Astrocyte (in vitro differentiated cells and primary cell): ENCODE measurements around the gene CFAP97D2. TPM values are rescaled to one million over a fixed set of nuclear protein-coding genes. Genes with fewer than 3 reads are reported as not detected.
"Not testable (repeated sequence)": the region's sequence is repeated elsewhere in the genome, so short reads cannot be mapped to it uniquely, and the experiment has no call there.

Experiments
- DNase-seq: peaks from one replicate; pipeline ENCODE4 v3.0.0-alpha.2; 2010; ENCODE audit warnings: low read depth
- FAIRE-seq: peaks from 2 replicates; lab custom pipeline; 2011; peaks lifted over from hg19 to GRCh38; lab: Jason Lieb, UNC
- H2AFZ ChIP-seq: 2 replicates; pipeline ENCODE4 v1.6.0; 2012; ENCODE audit warnings: low read depth, low read length, inconsistent platforms
- H3K27ac ChIP-seq: 2 replicates; pipeline ENCODE4 v1.5.1; 2011; ENCODE audit warnings: low read depth, low read length, inconsistent platforms
- H3K27me3 ChIP-seq: 2 replicates; pipeline ENCODE4 v1.6.0; 2011; ENCODE audit warnings: low read length, inconsistent platforms; ENCODE audit not compliant: insufficient read depth
- H3K36me3 ChIP-seq: 2 replicates; pipeline ENCODE4 v1.5.1; 2011; ENCODE audit warnings: low read length, inconsistent platforms; ENCODE audit not compliant: insufficient read depth
- H3K4me1 ChIP-seq: 2 replicates; pipeline ENCODE4 v1.5.1; 2011; ENCODE audit warnings: low read length, inconsistent platforms; ENCODE audit not compliant: insufficient read depth
- H3K4me2 ChIP-seq: 2 replicates; pipeline ENCODE4 v1.6.0; 2012; ENCODE audit warnings: low read length, inconsistent platforms
- H3K4me3 ChIP-seq: 2 replicates; pipeline ENCODE4 v1.5.1; 2011; ENCODE audit warnings: low read depth, mild to moderate bottlenecking, low read length, inconsistent platforms; ENCODE audit not compliant: insufficient read depth
- H3K79me2 ChIP-seq: 2 replicates; pipeline ENCODE4 v1.6.0; 2012; ENCODE audit warnings: mild to moderate bottlenecking, low read length, inconsistent platforms; ENCODE audit not compliant: insufficient read depth
- H3K9ac ChIP-seq: 2 replicates; pipeline ENCODE4 v1.6.0; 2012; ENCODE audit warnings: mild to moderate bottlenecking, low read length, inconsistent platforms
- H3K9me3 ChIP-seq: 2 replicates; pipeline ENCODE4 v1.5.1; 2012; ENCODE audit warnings: low read depth, mild to moderate bottlenecking, low read length, inconsistent platforms; ENCODE audit not compliant: insufficient read depth
- H4K20me1 ChIP-seq: 2 replicates; pipeline ENCODE4 v1.6.0; 2012; ENCODE audit warnings: low read length, inconsistent platforms; ENCODE audit not compliant: insufficient read depth
- H3K27ac Mint-ChIP-seq: one replicate; pipeline ENCODE4 v1.8.0; 2021; ENCODE audit warnings: mild to moderate bottlenecking, mixed read lengths; ENCODE audit not compliant: unreplicated experiment
- H3K27me3 Mint-ChIP-seq: one replicate; pipeline ENCODE4 v1.8.0; 2021; ENCODE audit warnings: low read depth, mixed read lengths; ENCODE audit not compliant: unreplicated experiment
- H3K36me3 Mint-ChIP-seq: one replicate; pipeline ENCODE4 v1.8.0; 2021; ENCODE audit warnings: low read depth, mixed read lengths; ENCODE audit not compliant: unreplicated experiment
- H3K4me1 Mint-ChIP-seq: one replicate; pipeline ENCODE4 v1.8.0; 2021; ENCODE audit warnings: low read depth, mixed read lengths; ENCODE audit not compliant: unreplicated experiment
- H3K4me3 Mint-ChIP-seq: one replicate; pipeline ENCODE4 v1.8.0; 2021; ENCODE audit warnings: mild to moderate bottlenecking, moderate library complexity, mixed read lengths; ENCODE audit not compliant: unreplicated experiment
- H3K9me3 Mint-ChIP-seq: one replicate; pipeline ENCODE4 v1.8.0; 2021; ENCODE audit warnings: mild to moderate bottlenecking, mixed read lengths; ENCODE audit not compliant: unreplicated experiment
- EZH2 ChIP-seq: IDR thresholded peaks from 2 replicates; pipeline ENCODE4 v1.6.1; 2012; ENCODE audit warnings: mild to moderate bottlenecking, low read length, inconsistent platforms; ENCODE audit not compliant: insufficient read depth
- total RNA-seq: library from RNA; stranded (reverse); gene quantifications from 2 replicates; pipeline ENCODE4 v1.2.1, GENCODE V29; 2021
- TF ChIP-seq, protein P1 (sequence below): IDR thresholded peaks from 2 replicates; pipeline ENCODE4 v1.5.1; 2011; ENCODE audit warnings: low read depth, mild to moderate bottlenecking, inconsistent platforms, low read length, moderate library complexity; ENCODE audit not compliant: insufficient read depth

Gene CFAP97D2
- total RNA-seq, 1 donor from 2014 or later: not detected

DNA sequence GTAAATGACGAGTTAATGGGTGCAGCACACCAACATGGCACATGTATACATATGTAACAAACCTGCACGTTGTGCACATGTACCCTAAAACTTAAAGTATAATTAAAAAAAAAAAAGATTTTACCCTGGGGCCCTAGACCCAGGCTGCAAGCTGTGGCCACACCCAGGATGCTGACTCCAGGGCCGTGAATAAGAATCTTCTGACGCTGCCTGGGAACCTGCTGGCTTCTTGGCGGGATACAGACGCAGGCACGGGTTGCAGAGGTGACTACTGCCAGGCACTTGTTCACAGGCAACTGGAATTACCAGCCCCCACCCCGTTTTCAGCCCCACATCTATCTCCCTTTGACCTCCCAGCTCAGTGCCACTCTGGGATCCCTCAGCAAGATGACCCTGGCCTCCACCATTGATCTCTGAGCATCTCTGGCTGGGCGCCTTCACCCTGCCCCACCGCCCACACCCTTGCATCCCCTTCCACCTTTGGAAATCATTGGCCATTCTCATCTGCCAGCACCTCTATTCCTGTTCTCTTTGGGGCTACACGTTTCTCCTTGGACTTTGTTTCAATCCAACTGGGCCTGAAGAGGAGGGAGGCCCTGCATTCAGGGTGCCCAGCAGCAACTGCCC is 21.1 kb upstream of the CFAP97D2 start:
- no peak for TF ChIP-seq EZH2
- no peaks in the 10 kb centered on the region for H3K4me1 ChIP-seq
- Mint-ChIP-seq H3K9me3 (peaks cover 5% of the 10 kb centered on the region), H3K36me3 (peaks cover 4% of the 10 kb centered on the region), H3K4me3 (no peak overlapping the region), H3K27me3 (peaks cover 30% of the 10 kb centered on the region), H3K27ac (no peak overlapping the region), H3K4me1 (peaks cover 5% of the 10 kb centered on the region)
- no peaks in the 10 kb centered on the region for H3K36me3 ChIP-seq
- no peaks in the 10 kb centered on the region for H3K27me3 ChIP-seq
- H2AFZ ChIP-seq: no peak overlapping the region
- no peak overlapping the region for H3K4me3 ChIP-seq
- no peak overlapping the region for H3K9ac ChIP-seq
- FAIRE-seq: no peak
- DNase-seq: no peak
- no peak overlapping the region for H3K27ac ChIP-seq
- H4K20me1 ChIP-seq: no peaks in the 10 kb centered on the region
- no peak overlapping the region for H3K4me2 ChIP-seq
- H3K9me3 ChIP-seq: no peaks in the 10 kb centered on the region
- no peaks in the 10 kb centered on the region for H3K79me2 ChIP-seq

- H3K4me1 Mint-ChIP-seq, H3K4me3 Mint-ChIP-seq, H3K27ac Mint-ChIP-seq, H3K79me2 ChIP-seq, DNase-seq, H3K9me3 Mint-ChIP-seq, H3K4me1 ChIP-seq, H3K27ac ChIP-seq, H3K4me3 ChIP-seq, H3K4me2 ChIP-seq, H4K20me1 ChIP-seq, H3K9ac ChIP-seq, H3K36me3 Mint-ChIP-seq, H3K9me3 ChIP-seq, H3K27me3 ChIP-seq, H3K36me3 ChIP-seq, H2AFZ ChIP-seq, FAIRE-seq: not testable (repeated sequence)
- peaks cover 31% of the 10 kb centered on the region for H3K27me3 Mint-ChIP-seq
Observed at GRCh38 chr13:114158869-114159666, 20.0 kb upstream of the CFAP97D2 start.

GRCh38 chr13:114161028-114161556 is 18.0 kb upstream of the CFAP97D2 start:
- TF ChIP-seq EZH2: no peak
- TF ChIP-seq, protein P1, sequence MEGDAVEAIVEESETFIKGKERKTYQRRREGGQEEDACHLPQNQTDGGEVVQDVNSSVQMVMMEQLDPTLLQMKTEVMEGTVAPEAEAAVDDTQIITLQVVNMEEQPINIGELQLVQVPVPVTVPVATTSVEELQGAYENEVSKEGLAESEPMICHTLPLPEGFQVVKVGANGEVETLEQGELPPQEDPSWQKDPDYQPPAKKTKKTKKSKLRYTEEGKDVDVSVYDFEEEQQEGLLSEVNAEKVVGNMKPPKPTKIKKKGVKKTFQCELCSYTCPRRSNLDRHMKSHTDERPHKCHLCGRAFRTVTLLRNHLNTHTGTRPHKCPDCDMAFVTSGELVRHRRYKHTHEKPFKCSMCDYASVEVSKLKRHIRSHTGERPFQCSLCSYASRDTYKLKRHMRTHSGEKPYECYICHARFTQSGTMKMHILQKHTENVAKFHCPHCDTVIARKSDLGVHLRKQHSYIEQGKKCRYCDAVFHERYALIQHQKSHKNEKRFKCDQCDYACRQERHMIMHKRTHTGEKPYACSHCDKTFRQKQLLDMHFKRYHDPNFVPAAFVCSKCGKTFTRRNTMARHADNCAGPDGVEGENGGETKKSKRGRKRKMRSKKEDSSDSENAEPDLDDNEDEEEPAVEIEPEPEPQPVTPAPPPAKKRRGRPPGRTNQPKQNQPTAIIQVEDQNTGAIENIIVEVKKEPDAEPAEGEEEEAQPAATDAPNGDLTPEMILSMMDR: no peak
- Histone ChIP-seq H3K4me3 (no peak overlapping the region), H3K9ac (no peak overlapping the region), H3K27me3 (peaks cover 4% of the 10 kb centered on the region), H3K4me2 (no peak overlapping the region), H2AFZ (no peak overlapping the region), H4K20me1 (no peaks in the 10 kb centered on the region), H3K27ac (no peak overlapping the region), H3K36me3 (no peaks in the 10 kb centered on the region), H3K4me1 (no peaks in the 10 kb centered on the region), H3K79me2 (no peaks in the 10 kb centered on the region), H3K9me3 (no peaks in the 10 kb centered on the region)
- peaks cover 5% of the 10 kb centered on the region for H3K36me3 Mint-ChIP-seq
- no peak for FAIRE-seq
- no peak overlapping the region for H3K27ac Mint-ChIP-seq
- peak; percentile 16 for DNase-seq
- no peak overlapping the region for H3K4me3 Mint-ChIP-seq
- peaks cover 45% of the 10 kb centered on the region for H3K27me3 Mint-ChIP-seq
- peaks cover 5% of the 10 kb centered on the region for H3K9me3 Mint-ChIP-seq
- peaks cover 5% of the 10 kb centered on the region for H3K4me1 Mint-ChIP-seq
